GM23338 (cell line): ENCODE measurements around the gene R3HCC1L. TPM values are rescaled to one million over a fixed set of nuclear protein-coding genes. Genes with fewer than 3 reads are reported as not detected.

Experiments used
- ATAC-seq: fragments of 200-7000 bp; cut with Tn5 transposase; 3 replicates; pipeline ENCODE4 v1.9.1; 2020
- DNase-seq: peaks from one replicate; pipeline ENCODE4 v3.0.0-alpha.2; 2015; ENCODE audit warnings: low spot score
- H2AFZ ChIP-seq: fragments of 200-600 bp; sonication (generic); 2 replicates; pipeline ENCODE4 v1.8.0; 2016; ENCODE audit warnings: antibody characterized with exemption, mild to moderate bottlenecking, moderate library complexity
- H3F3A ChIP-seq: fragments of 200-600 bp; sonication (generic); replicated peaks from 2 replicates; pipeline ENCODE4 v1.8.0; 2017; ENCODE audit warnings: antibody characterized with exemption, mixed run types, low read depth
- H3K27ac ChIP-seq: fragments of 200-600 bp; sonication (generic); 2 replicates; pipeline ENCODE4 v1.6.1; 2016; ENCODE audit warnings: low read depth
- H3K27me3 ChIP-seq: fragments of 200-600 bp; sonication (generic); 2 replicates; pipeline ENCODE4 v1.8.0; 2016; ENCODE audit warnings: mild to moderate bottlenecking, mixed run types, moderate library complexity; ENCODE audit not compliant: insufficient read depth
- H3K36me3 ChIP-seq: fragments of 200-600 bp; sonication (generic); 2 replicates; pipeline ENCODE4 v1.8.0; 2016; ENCODE audit warnings: mild to moderate bottlenecking; ENCODE audit not compliant: insufficient read depth
- H3K4me1 ChIP-seq: fragments of 200-600 bp; sonication (generic); 2 replicates; pipeline ENCODE4 v1.8.0; 2016; ENCODE audit warnings: mild to moderate bottlenecking, moderate library complexity; ENCODE audit not compliant: insufficient read depth
- H3K4me2 ChIP-seq: fragments of 200-600 bp; sonication (generic); 2 replicates; pipeline ENCODE4 v1.7.1; 2017; ENCODE audit warnings: mixed run types
- H3K4me3 ChIP-seq: fragments of 200-600 bp; sonication (generic); 2 replicates; pipeline ENCODE4 v1.6.1; 2016; ENCODE audit warnings: mixed run types
- H3K79me2 ChIP-seq: fragments of 200-600 bp; sonication (generic); replicated peaks from 2 replicates; pipeline ENCODE4 v1.8.0; 2017; ENCODE audit warnings: mild to moderate bottlenecking; ENCODE audit not compliant: insufficient read depth
- H3K9me2 ChIP-seq: fragments of 200-600 bp; sonication (generic); 2 replicates; pipeline ENCODE4 v1.8.0; 2017; ENCODE audit not compliant: insufficient read depth
- H4K20me1 ChIP-seq: fragments of 200-600 bp; sonication (generic); replicated peaks from 2 replicates; pipeline ENCODE4 v1.8.0; 2017; ENCODE audit warnings: mild to moderate bottlenecking; ENCODE audit not compliant: insufficient read depth
- H3K27ac Mint-ChIP-seq: 2 replicates; pipeline ENCODE4 v1.8.0; 2020; ENCODE audit warnings: inconsistent platforms, mild to moderate bottlenecking, moderate library complexity, mixed read lengths
- H3K27me3 Mint-ChIP-seq: 3 replicates; pipeline ENCODE4 v1.8.0; 2022; ENCODE audit warnings: low read depth, mild to moderate bottlenecking, moderate library complexity, mixed read lengths, inconsistent platforms; ENCODE audit not compliant: insufficient read depth, poor library complexity
- H3K36me3 Mint-ChIP-seq: 3 replicates; pipeline ENCODE4 v1.8.0; 2021; ENCODE audit warnings: low read depth, mild to moderate bottlenecking, inconsistent platforms, moderate library complexity, mixed read lengths
- H3K4me1 Mint-ChIP-seq: 3 replicates; pipeline ENCODE4 v1.8.0; 2020; ENCODE audit warnings: mild to moderate bottlenecking, inconsistent platforms, mixed read lengths
- H3K4me3 Mint-ChIP-seq: 3 replicates; pipeline ENCODE4 v1.8.0; 2021; ENCODE audit warnings: moderate library complexity, mild to moderate bottlenecking, inconsistent platforms, mixed read lengths
- H3K9me3 Mint-ChIP-seq: 3 replicates; pipeline ENCODE4 v1.8.0; 2020; ENCODE audit warnings: moderate library complexity, mild to moderate bottlenecking, inconsistent platforms, mixed read lengths
- CREB1 ChIP-seq: fragments of 250-450 bp; sonication (Bioruptor Pico); IDR thresholded peaks from 2 replicates; pipeline ENCODE4 v1.5.0; 2020; ENCODE audit warnings: low read depth, mild to moderate bottlenecking, moderate library complexity
- EZH2 ChIP-seq: fragments of 200-600 bp; sonication (generic); IDR thresholded peaks from one replicate; pipeline ENCODE4 v1.8.0; 2017; ENCODE audit warnings: antibody characterized with exemption, mild to moderate bottlenecking, low read depth; ENCODE audit not compliant: unreplicated experiment
- EZH2phosphoT487 ChIP-seq: fragments of 200-600 bp; sonication (generic); IDR thresholded peaks from one replicate; pipeline ENCODE4 v1.8.1; 2018; ENCODE audit warnings: antibody characterized with exemption; ENCODE audit not compliant: unreplicated experiment
- JUNB ChIP-seq: IDR thresholded peaks from one replicate; pipeline ENCODE4 v1.6.1; 2016; ENCODE audit warnings: antibody characterized with exemption; ENCODE audit not compliant: unreplicated experiment
- NANOG ChIP-seq: IDR thresholded peaks from 2 replicates; pipeline ENCODE4 v1.6.1; 2016; ENCODE audit warnings: antibody characterized with exemption, borderline replicate concordance
- POLR2AphosphoS5 ChIP-seq: IDR thresholded peaks from 2 replicates; pipeline ENCODE4 v1.6.1; 2016; ENCODE audit warnings: antibody characterized with exemption, low read depth
- STAT1 ChIP-seq: IDR thresholded peaks from one replicate; pipeline ENCODE4 v1.6.1; 2016; ENCODE audit warnings: antibody characterized with exemption; ENCODE audit not compliant: unreplicated experiment
- ZNF114 ChIP-seq: fragments of 250-450 bp; sonication (Bioruptor Pico); IDR thresholded peaks from 2 replicates; pipeline ENCODE4 v1.5.0; 2020; ENCODE audit warnings: mild to moderate bottlenecking, moderate library complexity
- ZNF331 ChIP-seq: fragments of 250-450 bp; sonication (Bioruptor Pico); IDR thresholded peaks from 2 replicates; pipeline ENCODE4 v1.5.0; 2020; ENCODE audit warnings: low read depth, mild to moderate bottlenecking, moderate library complexity
- polyA plus RNA-seq: library from polyadenylated mRNA; unstranded; fragments of >200 nt; fragmentation: Nextera tagmentation; extraction: Ambion mirVana; gene quantifications from 2 replicates; pipeline ENCODE4 v1.2.1, GENCODE V29; 2016
- total RNA-seq: library from RNA; depleted of rRNA; stranded (reverse); fragments of >200 nt; shearing (Covaris generic); gene quantifications from 2 replicates; pipeline ENCODE4 v1.2.3, GENCODE V29; 2014
- TF ChIP-seq, protein P1 (sequence below): IDR thresholded peaks from one replicate; pipeline ENCODE4 v1.6.1; 2018; ENCODE audit warnings: antibody characterized with exemption; ENCODE audit not compliant: unreplicated experiment
- TF ChIP-seq, protein P2 (sequence below): fragments of 250-450 bp; sonication (Bioruptor Pico); IDR thresholded peaks from 2 replicates; pipeline ENCODE4 v1.5.0; 2020; ENCODE audit warnings: mild to moderate bottlenecking, moderate library complexity
- TF ChIP-seq, protein P3 (sequence below), 2 experiments: fragments of 200-600 bp in 1 of 2; sonication (generic) in 1 of 2; conservative IDR thresholded peaks; 2 replicates each; pipeline versions ENCODE4 v1.5.1 to v1.6.1; 2016 to 2017; ENCODE audit warnings: antibody characterized with exemption in 2 of 2, low read depth in 2 of 2, mild to moderate bottlenecking in 2 of 2, moderate library complexity in 1 of 2
- TF ChIP-seq, protein P4 (sequence below): IDR thresholded peaks from 2 replicates; pipeline ENCODE4 v1.6.1; 2016; ENCODE audit warnings: antibody characterized with exemption

The R3HCC1L gene
- total and polyA plus RNA-seq, 2 experiments from 2014 or later, result 9.3 to 15.8 TPM

DNA sequence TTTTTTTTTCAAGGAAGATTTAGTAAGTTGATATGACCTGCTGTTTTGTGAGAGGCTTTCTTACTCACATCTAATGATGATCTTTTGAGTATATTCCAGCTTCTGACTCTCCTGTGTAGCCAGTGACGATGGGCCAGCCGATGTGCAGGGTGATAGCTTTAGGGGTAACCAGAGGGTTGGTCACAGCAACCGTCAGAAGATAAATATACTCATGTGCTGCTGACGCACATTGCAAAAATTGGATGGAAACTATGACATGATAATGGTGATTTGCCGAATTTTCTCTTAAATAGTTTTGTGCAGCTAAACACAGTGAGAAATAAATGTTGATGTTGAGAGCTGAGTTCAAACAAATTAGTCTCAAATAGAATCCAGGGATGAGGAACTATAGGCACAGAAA, 29.5 kb downstream of the R3HCC1L start:
- H3K4me3 ChIP-seq, result no peak overlapping the region
- peaks cover 23% of the 10 kb centered on the region for H3K4me1 ChIP-seq
- TF ChIP-seq, protein P1, sequence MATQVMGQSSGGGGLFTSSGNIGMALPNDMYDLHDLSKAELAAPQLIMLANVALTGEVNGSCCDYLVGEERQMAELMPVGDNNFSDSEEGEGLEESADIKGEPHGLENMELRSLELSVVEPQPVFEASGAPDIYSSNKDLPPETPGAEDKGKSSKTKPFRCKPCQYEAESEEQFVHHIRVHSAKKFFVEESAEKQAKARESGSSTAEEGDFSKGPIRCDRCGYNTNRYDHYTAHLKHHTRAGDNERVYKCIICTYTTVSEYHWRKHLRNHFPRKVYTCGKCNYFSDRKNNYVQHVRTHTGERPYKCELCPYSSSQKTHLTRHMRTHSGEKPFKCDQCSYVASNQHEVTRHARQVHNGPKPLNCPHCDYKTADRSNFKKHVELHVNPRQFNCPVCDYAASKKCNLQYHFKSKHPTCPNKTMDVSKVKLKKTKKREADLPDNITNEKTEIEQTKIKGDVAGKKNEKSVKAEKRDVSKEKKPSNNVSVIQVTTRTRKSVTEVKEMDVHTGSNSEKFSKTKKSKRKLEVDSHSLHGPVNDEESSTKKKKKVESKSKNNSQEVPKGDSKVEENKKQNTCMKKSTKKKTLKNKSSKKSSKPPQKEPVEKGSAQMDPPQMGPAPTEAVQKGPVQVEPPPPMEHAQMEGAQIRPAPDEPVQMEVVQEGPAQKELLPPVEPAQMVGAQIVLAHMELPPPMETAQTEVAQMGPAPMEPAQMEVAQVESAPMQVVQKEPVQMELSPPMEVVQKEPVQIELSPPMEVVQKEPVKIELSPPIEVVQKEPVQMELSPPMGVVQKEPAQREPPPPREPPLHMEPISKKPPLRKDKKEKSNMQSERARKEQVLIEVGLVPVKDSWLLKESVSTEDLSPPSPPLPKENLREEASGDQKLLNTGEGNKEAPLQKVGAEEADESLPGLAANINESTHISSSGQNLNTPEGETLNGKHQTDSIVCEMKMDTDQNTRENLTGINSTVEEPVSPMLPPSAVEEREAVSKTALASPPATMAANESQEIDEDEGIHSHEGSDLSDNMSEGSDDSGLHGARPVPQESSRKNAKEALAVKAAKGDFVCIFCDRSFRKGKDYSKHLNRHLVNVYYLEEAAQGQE, result no peak
- TF ChIP-seq ZNF331 (CRISPR knock-in tag), result no peak
- TF ChIP-seq, protein P2, sequence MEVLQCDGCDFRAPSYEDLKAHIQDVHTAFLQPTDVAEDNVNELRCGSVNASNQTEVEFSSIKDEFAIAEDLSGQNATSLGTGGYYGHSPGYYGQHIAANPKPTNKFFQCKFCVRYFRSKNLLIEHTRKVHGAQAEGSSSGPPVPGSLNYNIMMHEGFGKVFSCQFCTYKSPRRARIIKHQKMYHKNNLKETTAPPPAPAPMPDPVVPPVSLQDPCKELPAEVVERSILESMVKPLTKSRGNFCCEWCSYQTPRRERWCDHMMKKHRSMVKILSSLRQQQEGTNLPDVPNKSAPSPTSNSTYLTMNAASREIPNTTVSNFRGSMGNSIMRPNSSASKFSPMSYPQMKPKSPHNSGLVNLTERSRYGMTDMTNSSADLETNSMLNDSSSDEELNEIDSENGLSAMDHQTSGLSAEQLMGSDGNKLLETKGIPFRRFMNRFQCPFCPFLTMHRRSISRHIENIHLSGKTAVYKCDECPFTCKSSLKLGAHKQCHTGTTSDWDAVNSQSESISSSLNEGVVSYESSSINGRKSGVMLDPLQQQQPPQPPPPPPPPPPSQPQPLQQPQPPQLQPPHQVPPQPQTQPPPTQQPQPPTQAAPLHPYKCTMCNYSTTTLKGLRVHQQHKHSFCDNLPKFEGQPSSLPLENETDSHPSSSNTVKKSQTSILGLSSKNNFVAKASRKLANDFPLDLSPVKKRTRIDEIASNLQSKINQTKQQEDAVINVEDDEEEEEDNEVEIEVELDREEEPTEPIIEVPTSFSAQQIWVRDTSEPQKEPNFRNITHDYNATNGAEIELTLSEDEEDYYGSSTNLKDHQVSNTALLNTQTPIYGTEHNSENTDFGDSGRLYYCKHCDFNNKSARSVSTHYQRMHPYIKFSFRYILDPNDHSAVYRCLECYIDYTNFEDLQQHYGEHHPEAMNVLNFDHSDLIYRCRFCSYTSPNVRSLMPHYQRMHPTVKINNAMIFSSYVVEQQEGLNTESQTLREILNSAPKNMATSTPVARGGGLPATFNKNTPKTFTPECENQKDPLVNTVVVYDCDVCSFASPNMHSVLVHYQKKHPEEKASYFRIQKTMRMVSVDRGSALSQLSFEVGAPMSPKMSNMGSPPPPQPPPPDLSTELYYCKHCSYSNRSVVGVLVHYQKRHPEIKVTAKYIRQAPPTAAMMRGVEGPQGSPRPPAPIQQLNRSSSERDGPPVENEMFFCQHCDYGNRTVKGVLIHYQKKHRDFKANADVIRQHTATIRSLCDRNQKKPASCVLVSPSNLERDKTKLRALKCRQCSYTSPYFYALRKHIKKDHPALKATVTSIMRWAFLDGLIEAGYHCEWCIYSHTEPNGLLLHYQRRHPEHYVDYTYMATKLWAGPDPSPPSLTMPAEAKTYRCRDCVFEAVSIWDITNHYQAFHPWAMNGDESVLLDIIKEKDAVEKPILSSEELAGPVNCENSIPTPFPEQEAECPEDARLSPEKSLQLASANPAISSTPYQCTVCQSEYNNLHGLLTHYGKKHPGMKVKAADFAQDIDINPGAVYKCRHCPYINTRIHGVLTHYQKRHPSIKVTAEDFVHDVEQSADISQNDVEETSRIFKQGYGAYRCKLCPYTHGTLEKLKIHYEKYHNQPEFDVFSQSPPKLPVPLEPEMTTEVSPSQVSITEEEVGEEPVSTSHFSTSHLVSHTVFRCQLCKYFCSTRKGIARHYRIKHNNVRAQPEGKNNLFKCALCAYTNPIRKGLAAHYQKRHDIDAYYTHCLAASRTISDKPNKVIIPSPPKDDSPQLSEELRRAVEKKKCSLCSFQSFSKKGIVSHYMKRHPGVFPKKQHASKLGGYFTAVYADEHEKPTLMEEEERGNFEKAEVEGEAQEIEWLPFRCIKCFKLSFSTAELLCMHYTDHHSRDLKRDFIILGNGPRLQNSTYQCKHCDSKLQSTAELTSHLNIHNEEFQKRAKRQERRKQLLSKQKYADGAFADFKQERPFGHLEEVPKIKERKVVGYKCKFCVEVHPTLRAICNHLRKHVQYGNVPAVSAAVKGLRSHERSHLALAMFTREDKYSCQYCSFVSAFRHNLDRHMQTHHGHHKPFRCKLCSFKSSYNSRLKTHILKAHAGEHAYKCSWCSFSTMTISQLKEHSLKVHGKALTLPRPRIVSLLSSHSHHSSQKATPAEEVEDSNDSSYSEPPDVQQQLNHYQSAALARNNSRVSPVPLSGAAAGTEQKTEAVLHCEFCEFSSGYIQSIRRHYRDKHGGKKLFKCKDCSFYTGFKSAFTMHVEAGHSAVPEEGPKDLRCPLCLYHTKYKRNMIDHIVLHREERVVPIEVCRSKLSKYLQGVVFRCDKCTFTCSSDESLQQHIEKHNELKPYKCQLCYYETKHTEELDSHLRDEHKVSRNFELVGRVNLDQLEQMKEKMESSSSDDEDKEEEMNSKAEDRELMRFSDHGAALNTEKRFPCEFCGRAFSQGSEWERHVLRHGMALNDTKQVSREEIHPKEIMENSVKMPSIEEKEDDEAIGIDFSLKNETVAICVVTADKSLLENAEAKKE (CRISPR knock-in tag), result no peak
- no peak for TF ChIP-seq EZH2phosphoT487
- TF ChIP-seq STAT1, result no peak
- no peak for TF ChIP-seq ZNF114 (CRISPR knock-in tag)
- TF ChIP-seq POLR2AphosphoS5, result no peak
- TF ChIP-seq, protein P3, sequence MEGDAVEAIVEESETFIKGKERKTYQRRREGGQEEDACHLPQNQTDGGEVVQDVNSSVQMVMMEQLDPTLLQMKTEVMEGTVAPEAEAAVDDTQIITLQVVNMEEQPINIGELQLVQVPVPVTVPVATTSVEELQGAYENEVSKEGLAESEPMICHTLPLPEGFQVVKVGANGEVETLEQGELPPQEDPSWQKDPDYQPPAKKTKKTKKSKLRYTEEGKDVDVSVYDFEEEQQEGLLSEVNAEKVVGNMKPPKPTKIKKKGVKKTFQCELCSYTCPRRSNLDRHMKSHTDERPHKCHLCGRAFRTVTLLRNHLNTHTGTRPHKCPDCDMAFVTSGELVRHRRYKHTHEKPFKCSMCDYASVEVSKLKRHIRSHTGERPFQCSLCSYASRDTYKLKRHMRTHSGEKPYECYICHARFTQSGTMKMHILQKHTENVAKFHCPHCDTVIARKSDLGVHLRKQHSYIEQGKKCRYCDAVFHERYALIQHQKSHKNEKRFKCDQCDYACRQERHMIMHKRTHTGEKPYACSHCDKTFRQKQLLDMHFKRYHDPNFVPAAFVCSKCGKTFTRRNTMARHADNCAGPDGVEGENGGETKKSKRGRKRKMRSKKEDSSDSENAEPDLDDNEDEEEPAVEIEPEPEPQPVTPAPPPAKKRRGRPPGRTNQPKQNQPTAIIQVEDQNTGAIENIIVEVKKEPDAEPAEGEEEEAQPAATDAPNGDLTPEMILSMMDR (conservative IDR thresholded peaks at IDR 0.05; ENCODE audit: low read depth in 2 of 2), result no peak
- TF ChIP-seq JUNB, result no peak
- TF ChIP-seq CREB1 (CRISPR knock-in tag), result no peak
- TF ChIP-seq NANOG, result no peak
- TF ChIP-seq, protein P4, sequence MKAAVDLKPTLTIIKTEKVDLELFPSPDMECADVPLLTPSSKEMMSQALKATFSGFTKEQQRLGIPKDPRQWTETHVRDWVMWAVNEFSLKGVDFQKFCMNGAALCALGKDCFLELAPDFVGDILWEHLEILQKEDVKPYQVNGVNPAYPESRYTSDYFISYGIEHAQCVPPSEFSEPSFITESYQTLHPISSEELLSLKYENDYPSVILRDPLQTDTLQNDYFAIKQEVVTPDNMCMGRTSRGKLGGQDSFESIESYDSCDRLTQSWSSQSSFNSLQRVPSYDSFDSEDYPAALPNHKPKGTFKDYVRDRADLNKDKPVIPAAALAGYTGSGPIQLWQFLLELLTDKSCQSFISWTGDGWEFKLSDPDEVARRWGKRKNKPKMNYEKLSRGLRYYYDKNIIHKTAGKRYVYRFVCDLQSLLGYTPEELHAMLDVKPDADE, result no peak
- TF ChIP-seq EZH2, result no peak
- Mint-ChIP-seq H3K27me3 (no peaks in the 10 kb centered on the region), H3K9me3 (no peaks in the 10 kb centered on the region), H3K4me1 (peaks cover 26% of the 10 kb centered on the region), H3K4me3 (no peak overlapping the region), H3K27ac (no peak overlapping the region), H3K36me3 (peaks cover 17% of the 10 kb centered on the region; the same call in 2 of the 3 replicates)
- ATAC-seq, result no peak
- no peaks in the 10 kb centered on the region for H3K9me2 ChIP-seq
- no peaks in the 10 kb centered on the region for H3F3A ChIP-seq
- no peak overlapping the region for H3K4me2 ChIP-seq
- no peak overlapping the region for H2AFZ ChIP-seq
- H4K20me1 ChIP-seq, result no peaks in the 10 kb centered on the region; the same call in none of the 2 replicates
- H3K27ac ChIP-seq, result no peak overlapping the region
- DNase-seq, result no peak
- H3K27me3 ChIP-seq, result no peaks in the 10 kb centered on the region
- H3K36me3 ChIP-seq, result no peaks in the 10 kb centered on the region
- H3K79me2 ChIP-seq, result peaks cover 24% of the 10 kb centered on the region
